Ramos (cell line): ENCODE data around the gene SLC44A4.

Experiments used
- in situ Hi-C: fragments of 300-500 bp; cut with MboI; formaldehyde crosslinking; loops from one replicate; pipeline ENCODE4 v1.14.3; 2022; ENCODE audit warnings: low sequenced_read_pairs; ENCODE audit not compliant: unreplicated experiment

SLC44A4 gene

DNA sequence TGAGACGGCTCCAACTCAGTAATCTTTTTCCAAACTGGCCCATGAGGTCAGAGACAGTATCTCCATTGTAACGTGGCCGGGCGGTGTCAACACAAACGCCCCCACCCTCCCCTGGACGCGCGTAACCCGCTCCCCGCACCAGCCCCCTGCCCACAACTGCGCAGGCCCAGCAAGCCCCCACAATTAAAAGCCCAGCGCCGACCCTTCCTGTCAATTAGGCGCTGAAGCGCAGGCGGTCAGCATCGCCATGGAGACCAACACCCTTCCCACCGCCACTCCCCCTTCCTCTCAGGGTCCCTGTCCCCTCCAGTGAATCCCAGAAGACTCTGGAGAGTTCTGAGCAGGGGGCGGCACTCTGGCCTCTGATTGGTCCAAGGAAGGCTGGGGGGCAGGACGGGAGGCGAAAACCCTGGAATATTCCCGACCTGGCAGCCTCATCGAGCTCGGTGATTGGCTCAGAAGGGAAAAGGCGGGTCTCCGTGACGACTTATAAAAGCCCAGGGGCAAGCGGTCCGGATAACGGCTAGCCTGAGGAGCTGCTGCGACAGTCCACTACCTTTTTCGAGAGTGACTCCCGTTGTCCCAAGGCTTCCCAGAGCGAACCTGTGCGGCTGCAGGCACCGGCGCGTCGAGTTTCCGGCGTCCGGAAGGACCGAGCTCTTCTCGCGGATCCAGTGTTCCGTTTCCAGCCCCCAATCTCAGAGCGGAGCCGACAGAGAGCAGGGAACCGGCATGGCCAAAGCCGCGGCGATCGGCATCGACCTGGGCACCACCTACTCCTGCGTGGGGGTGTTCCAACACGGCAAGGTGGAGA lies 63.6 kb downstream of the SLC44A4 start, which contains the start of the genes HSPA1A and HSPA1L:
Gene HSPA1A (plus strand): TSS at position 519 of the 814 bp plus-strand sequence. CDS start 214 bp downstream, at position 733.
Gene HSPA1L (minus strand): TSS at position 259 of the 814 bp plus-strand sequence. CDS start 3,311 bp downstream, outside the sequence.
- in situ Hi-C loops = no loop called here

DNA sequence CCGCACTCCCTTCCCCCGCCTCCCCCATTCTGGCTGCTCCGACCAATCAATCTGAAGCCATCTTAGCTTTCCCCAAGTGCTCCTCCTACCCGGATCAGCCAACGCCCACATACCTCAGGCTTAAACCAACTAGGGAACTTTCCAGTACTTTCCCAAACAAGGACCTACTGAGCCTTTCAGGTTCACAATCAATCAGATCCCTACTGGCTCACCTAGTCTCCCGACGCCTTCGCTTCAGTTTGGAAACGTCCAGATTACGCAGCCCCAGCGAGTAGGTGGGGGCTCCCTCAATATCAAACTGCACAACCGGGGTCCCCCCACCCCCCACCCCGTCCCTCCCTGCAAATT lies 64.1 kb downstream of the SLC44A4 start:
- in situ Hi-C loops = no loop called here

DNA sequence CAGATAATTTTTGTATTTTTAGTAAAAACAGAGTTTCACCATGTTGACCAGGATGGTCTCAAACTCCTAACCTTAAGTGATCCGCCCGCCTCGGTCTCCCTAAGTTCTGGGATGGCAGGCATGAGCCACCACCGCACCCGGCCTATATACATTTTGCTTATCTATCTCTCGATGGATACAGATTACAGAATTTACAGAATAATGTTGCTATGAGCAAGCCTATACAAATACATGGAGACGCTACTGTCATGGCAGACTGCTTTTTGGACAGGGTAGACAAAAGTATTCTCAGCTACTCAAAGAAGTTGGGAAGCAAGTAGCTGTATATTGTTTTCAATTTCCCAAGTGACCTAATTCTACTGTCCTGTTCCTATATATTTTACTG lies 65.3 kb downstream of the SLC44A4 start:
- in situ Hi-C loops = no loop called here
